HepG2 (cell line): Measurements from ENCODE around the gene BAIAP3. TPM values are rescaled to one million over a fixed set of nuclear protein-coding genes. Genes with fewer than 3 reads are reported as not detected.

Experiments used
- AKAP8 ChIP-seq: sonication (generic); formaldehyde crosslinking; IDR thresholded peaks from 2 replicates; pipeline ENCODE4 v1.5.1; 2020; ENCODE audit warnings: mild to moderate bottlenecking, missing genetic modification reagents
- BHLHE40 ChIP-seq: IDR thresholded peaks from 2 replicates; pipeline ENCODE4 v1.6.1; 2011; ENCODE audit warnings: low read length, improper control_type of control experiment
- CBX1 ChIP-seq: IDR thresholded peaks from one replicate; pipeline ENCODE4 v1.6.1; 2016; ENCODE audit warnings: antibody characterized with exemption, low read depth
- CENPT ChIP-seq: sonication (generic); formaldehyde crosslinking; IDR thresholded peaks from 2 replicates; pipeline ENCODE4 v1.8.0; 2022; ENCODE audit warnings: low read depth, mild to moderate bottlenecking, moderate library complexity, missing genetic modification reagents
- CHD2 ChIP-seq: IDR thresholded peaks from 2 replicates; pipeline ENCODE4 v1.6.1; 2011; ENCODE audit warnings: low read depth, low read length, improper control_type of control experiment
- DNMT1 ChIP-seq: sonication (generic); formaldehyde crosslinking; IDR thresholded peaks from 2 replicates; pipeline ENCODE4 v1.5.1; 2020; ENCODE audit warnings: mild to moderate bottlenecking, missing genetic modification reagents
- GPN1 ChIP-seq: sonication (generic); formaldehyde crosslinking; IDR thresholded peaks from 2 replicates; pipeline ENCODE4 v1.5.1; 2020; ENCODE audit warnings: missing genetic modification reagents, borderline replicate concordance
- GTF3A ChIP-seq: sonication (generic); formaldehyde crosslinking; conservative IDR thresholded peaks from 2 replicates; pipeline ENCODE4 v1.4.0; 2020; ENCODE audit warnings: mild to moderate bottlenecking, missing genetic modification reagents
- ISL2 ChIP-seq: sonication (generic); formaldehyde crosslinking; IDR thresholded peaks from 2 replicates; pipeline ENCODE4 v1.5.0; 2020; ENCODE audit warnings: missing genetic modification reagents
- KAT7 ChIP-seq: IDR thresholded peaks from 2 replicates; pipeline ENCODE4 v1.6.1; 2018; ENCODE audit warnings: borderline replicate concordance, missing compliant biosample characterization
- KDM5A ChIP-seq: fragments of 200-600 bp; sonication (generic); IDR thresholded peaks from 2 replicates; pipeline ENCODE4 v1.7.0; 2018; ENCODE audit warnings: antibody characterized with exemption, mild to moderate bottlenecking, low read length, borderline replicate concordance
- KMT2B ChIP-seq: IDR thresholded peaks from 2 replicates; pipeline ENCODE4 v1.6.1; 2016; ENCODE audit warnings: missing genetic modification reagents, missing compliant biosample characterization
- MAZ ChIP-seq, 2 experiments: sonication (generic) in 1 of 2; formaldehyde crosslinking in 1 of 2; IDR thresholded peaks; 2 replicates each; pipeline versions ENCODE4 v1.5.0 to v1.6.1; 2012 to 2020; ENCODE audit warnings: low read depth in 2 of 2, mild to moderate bottlenecking in 2 of 2, borderline replicate concordance in 1 of 2, improper control_type of control experiment in 1 of 2, low read length in 1 of 2, missing genetic modification reagents in 1 of 2, moderate library complexity in 1 of 2
- MLX ChIP-seq: IDR thresholded peaks from 2 replicates; pipeline ENCODE4 v1.6.1; 2016
- RCOR2 ChIP-seq: IDR thresholded peaks from 2 replicates; pipeline ENCODE4 v1.6.1; 2016; ENCODE audit warnings: missing biosample characterization, missing genetic modification reagents
- RFXAP ChIP-seq: sonication (generic); formaldehyde crosslinking; IDR thresholded peaks from 2 replicates; pipeline ENCODE4 v1.4.0; 2020; ENCODE audit warnings: missing genetic modification reagents, borderline replicate concordance
- SP4 ChIP-seq: sonication (generic); formaldehyde crosslinking; IDR thresholded peaks from 2 replicates; pipeline ENCODE4 v1.8.1; 2023; ENCODE audit warnings: mild to moderate bottlenecking, missing genetic modification reagents
- SPEN ChIP-seq: sonication (generic); formaldehyde crosslinking; IDR thresholded peaks from 2 replicates; pipeline ENCODE4 v1.5.1; 2020; ENCODE audit warnings: low read depth, mild to moderate bottlenecking, missing genetic modification reagents
- TMF1 ChIP-seq: sonication (generic); formaldehyde crosslinking; IDR thresholded peaks from 2 replicates; pipeline ENCODE4 v1.8.1; 2022; ENCODE audit warnings: low read depth, missing genetic modification reagents
- ZBTB38 ChIP-seq: sonication (generic); formaldehyde crosslinking; IDR thresholded peaks from 2 replicates; pipeline ENCODE4 v1.5.1; 2020; ENCODE audit warnings: mild to moderate bottlenecking, missing genetic modification reagents
- ZFP62 ChIP-seq: sonication (generic); formaldehyde crosslinking; IDR thresholded peaks from 2 replicates; pipeline ENCODE4 v1.4.0; 2020; ENCODE audit warnings: missing genetic modification reagents
- ZMYM4 ChIP-seq: sonication (generic); formaldehyde crosslinking; IDR thresholded peaks from 2 replicates; pipeline ENCODE4 v1.8.1; 2023; ENCODE audit warnings: mild to moderate bottlenecking, missing genetic modification reagents
- ZNF879 ChIP-seq: sonication (generic); formaldehyde crosslinking; IDR thresholded peaks from 2 replicates; pipeline ENCODE4 v1.8.1; 2023; ENCODE audit warnings: missing genetic modification reagents
- polyA plus RNA-seq, 8 experiments: library from polyadenylated mRNA; depleted of rRNA in 3 of 8; stranded (reverse) in 7 of 8; unstranded in 1 of 8; fragments of >200 nt; fragmentation: Illumina TruSeq in 4 of 8; extraction: Trizol in 4 of 8; gene quantifications; 2 replicates each; pipeline versions ENCODE4 v1.2.1 to v1.2.3, GENCODE V29; 2011 to 2016; ENCODE audit warnings: low read depth in 4 of 8, missing spikeins in 1 of 8, mixed read lengths in 1 of 8; ENCODE audit not compliant: insufficient read depth in 1 of 8
- total RNA-seq, 5 experiments: library from RNA; depleted of rRNA; stranded (reverse); fragments of >200 nt; fragmentation: Illumina TruSeq; extraction: Trizol; gene quantifications; 2 replicates each; pipeline ENCODE4 v1.2.3, GENCODE V29; 2016; ENCODE audit warnings: low read depth in 1 of 5
- TF ChIP-seq, protein P1 (sequence below): IDR thresholded peaks from 2 replicates; pipeline ENCODE4 v1.6.1; 2018; ENCODE audit warnings: missing genetic modification reagents
- TF ChIP-seq, protein P2 (sequence below): sonication (generic); formaldehyde crosslinking; IDR thresholded peaks from 2 replicates; pipeline ENCODE4 v1.4.0; 2020; ENCODE audit warnings: missing genetic modification reagents
- TF ChIP-seq, protein P3 (sequence below): sonication (generic); formaldehyde crosslinking; IDR thresholded peaks from 2 replicates; pipeline ENCODE4 v1.9.0; 2021; ENCODE audit warnings: missing genetic modification reagents, borderline replicate concordance

Gene BAIAP3
- total and polyA plus RNA-seq, 2 of the 13 experiments (the other 11 are each of a cell fraction or from before 2014, with no cell fraction given) = 3.2 to 5.7 TPM

- peak; percentile 46; the same call in 1 of the 2 replicates for TF ChIP-seq AKAP8
- peak; percentile 63; the same call in 1 of the 2 replicates for TF ChIP-seq KMT2B (CRISPR knock-in tag)
- TF ChIP-seq, protein P1, sequence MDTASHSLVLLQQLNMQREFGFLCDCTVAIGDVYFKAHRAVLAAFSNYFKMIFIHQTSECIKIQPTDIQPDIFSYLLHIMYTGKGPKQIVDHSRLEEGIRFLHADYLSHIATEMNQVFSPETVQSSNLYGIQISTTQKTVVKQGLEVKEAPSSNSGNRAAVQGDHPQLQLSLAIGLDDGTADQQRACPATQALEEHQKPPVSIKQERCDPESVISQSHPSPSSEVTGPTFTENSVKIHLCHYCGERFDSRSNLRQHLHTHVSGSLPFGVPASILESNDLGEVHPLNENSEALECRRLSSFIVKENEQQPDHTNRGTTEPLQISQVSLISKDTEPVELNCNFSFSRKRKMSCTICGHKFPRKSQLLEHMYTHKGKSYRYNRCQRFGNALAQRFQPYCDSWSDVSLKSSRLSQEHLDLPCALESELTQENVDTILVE (CRISPR knock-in tag) = peak; percentile 60; the same call in 1 of the 2 replicates
- TF ChIP-seq SPEN (CRISPR knock-in tag) = peak; percentile 99
- no peak for TF ChIP-seq KAT7
- TF ChIP-seq MAZ (IDR thresholded peaks at IDR 0.05; ENCODE audit: borderline replicate concordance, low read depth, low read length) = peak; percentile 61; the same call in 1 of the 2 replicates
- peak; percentile 68; the same call in 1 of the 2 replicates for TF ChIP-seq MAZ (CRISPR knock-in tag; IDR thresholded peaks at IDR 0.05; ENCODE audit: low read depth)
- peak; percentile 94 for TF ChIP-seq BHLHE40
- TF ChIP-seq SP4 (CRISPR knock-in tag) = peak; percentile 87
- TF ChIP-seq KDM5A = peak; percentile 100
- TF ChIP-seq, protein P2, sequence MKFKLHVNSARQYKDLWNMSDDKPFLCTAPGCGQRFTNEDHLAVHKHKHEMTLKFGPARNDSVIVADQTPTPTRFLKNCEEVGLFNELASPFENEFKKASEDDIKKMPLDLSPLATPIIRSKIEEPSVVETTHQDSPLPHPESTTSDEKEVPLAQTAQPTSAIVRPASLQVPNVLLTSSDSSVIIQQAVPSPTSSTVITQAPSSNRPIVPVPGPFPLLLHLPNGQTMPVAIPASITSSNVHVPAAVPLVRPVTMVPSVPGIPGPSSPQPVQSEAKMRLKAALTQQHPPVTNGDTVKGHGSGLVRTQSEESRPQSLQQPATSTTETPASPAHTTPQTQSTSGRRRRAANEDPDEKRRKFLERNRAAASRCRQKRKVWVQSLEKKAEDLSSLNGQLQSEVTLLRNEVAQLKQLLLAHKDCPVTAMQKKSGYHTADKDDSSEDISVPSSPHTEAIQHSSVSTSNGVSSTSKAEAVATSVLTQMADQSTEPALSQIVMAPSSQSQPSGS (CRISPR knock-in tag) = peak; percentile 59; the same call in 1 of the 2 replicates
- peak; percentile 85; the same call in 1 of the 2 replicates for TF ChIP-seq ZNF879 (CRISPR knock-in tag)
- TF ChIP-seq CHD2 = no peak
- TF ChIP-seq ZMYM4 (CRISPR knock-in tag) = peak; percentile 59; the same call in 1 of the 2 replicates
- TF ChIP-seq RFXAP (CRISPR knock-in tag) = peak; percentile 85; the same call in 1 of the 2 replicates
- TF ChIP-seq MLX (CRISPR knock-in tag) = 0 out of 2 replicates have a peak, but pooled peaks have one; percentile 44
- TF ChIP-seq ZBTB38 (CRISPR knock-in tag) = 0 out of 2 replicates have a peak, but pooled peaks have one; percentile 65
- TF ChIP-seq GTF3A (CRISPR knock-in tag) = 0 out of 2 replicates have a peak, but pooled peaks have one; percentile 28
- 0 out of 2 replicates have a peak, but pooled peaks have one; percentile 79 for TF ChIP-seq DNMT1
- TF ChIP-seq ISL2 (CRISPR knock-in tag) = 0 out of 2 replicates have a peak, but pooled peaks have one; percentile 37
- no peak; the same call in 1 of the 2 replicates for TF ChIP-seq CENPT (CRISPR knock-in tag)
- no peak; the same call in 1 of the 2 replicates for TF ChIP-seq GPN1
- TF ChIP-seq, protein P3, sequence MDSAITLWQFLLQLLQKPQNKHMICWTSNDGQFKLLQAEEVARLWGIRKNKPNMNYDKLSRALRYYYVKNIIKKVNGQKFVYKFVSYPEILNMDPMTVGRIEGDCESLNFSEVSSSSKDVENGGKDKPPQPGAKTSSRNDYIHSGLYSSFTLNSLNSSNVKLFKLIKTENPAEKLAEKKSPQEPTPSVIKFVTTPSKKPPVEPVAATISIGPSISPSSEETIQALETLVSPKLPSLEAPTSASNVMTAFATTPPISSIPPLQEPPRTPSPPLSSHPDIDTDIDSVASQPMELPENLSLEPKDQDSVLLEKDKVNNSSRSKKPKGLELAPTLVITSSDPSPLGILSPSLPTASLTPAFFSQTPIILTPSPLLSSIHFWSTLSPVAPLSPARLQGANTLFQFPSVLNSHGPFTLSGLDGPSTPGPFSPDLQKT (CRISPR knock-in tag) = peak; percentile 84; the same call in 1 of the 2 replicates
- TF ChIP-seq CBX1 = peak; percentile 95
- TF ChIP-seq TMF1 = peak; percentile 45; the same call in 1 of the 2 replicates
- 0 out of 2 replicates have a peak, but pooled peaks have one; percentile 60 for TF ChIP-seq ZFP62 (CRISPR knock-in tag)
- no peak for TF ChIP-seq RCOR2 (CRISPR knock-in tag)
These were observed 18.3 kb downstream of the BAIAP3 start, which contains the start of the genes GNPTG and TSR3 (continued) for GRCh38 chr16:1351582-1352362.
